ENCODE data around the gene RRP36. TPM values are rescaled to one million over a fixed set of nuclear protein-coding genes. Genes with fewer than 3 reads are reported as not detected.

Gene RRP36
- total RNA-seq, 2 donors from 2014 or later = 28.3 to 29.7 TPM

- DNase-seq (no peak), ATAC-seq (peak; percentile 20)
- no peak for TF ChIP-seq CTCF (IDR thresholded peaks at IDR 0.05)
- TF ChIP-seq POLR2A (IDR thresholded peaks at IDR 0.05) = no peak
- 47 to 50% methylated on average over 5 of the region's 5 CpGs for WGBS, 2 donors
- peak overlapping the region; percentile 71 to 86 (median 80) for H3K27ac ChIP-seq
- intact Hi-C loops (cut with DNase I) = no loop called here
- no peaks in the 10 kb centered on the region for H3K27me3 ChIP-seq
- peak overlapping the region; percentile 75 to 86 for H3K4me3 ChIP-seq
- H3K9me3 ChIP-seq = no peaks in the 10 kb centered on the region
- peaks cover 52% of the 10 kb centered on the region for H3K4me1 ChIP-seq
- peaks cover 0 to 6% of the 10 kb centered on the region in 2 donors for H3K36me3 ChIP-seq (replicated peaks in 1 of 2; ENCODE audit: insufficient read depth in 1 of 2, low read depth in 2 of 2)
Measured at GRCh38 chr6:43020847-43021246, 576 bp upstream of the RRP36 start.

GRCh38 chr6:43024436-43024835, 3.0 kb downstream of the RRP36 start:
- H3K27me3 ChIP-seq = no peaks in the 10 kb centered on the region
- 73 to 83% methylated on average over 2 of the region's 2 CpGs for WGBS, 2 donors
- intact Hi-C loops (cut with DNase I) = no loop called here
- DNase-seq (no peak), ATAC-seq (no peak)
- H3K9me3 ChIP-seq = no peaks in the 10 kb centered on the region
- H3K27ac ChIP-seq = no peak overlapping the region
- H3K36me3 ChIP-seq (replicated peaks in 1 of 2; ENCODE audit: insufficient read depth in 1 of 2, low read depth in 2 of 2) = peaks cover 13 to 23% of the 10 kb centered on the region in 2 donors
- peaks cover 35% of the 10 kb centered on the region for H3K4me1 ChIP-seq
- no peak overlapping the region for H3K4me3 ChIP-seq
- TF ChIP-seq CTCF (IDR thresholded peaks at IDR 0.05) (no peak), POLR2A (IDR thresholded peaks at IDR 0.05) (no peak)

GRCh38 chr6:43026365-43026764, 4.9 kb downstream of the RRP36 start:
- Histone ChIP-seq H3K4me3 (no peak overlapping the region), H3K9me3 (no peaks in the 10 kb centered on the region), H3K36me3 (replicated peaks in 1 of 2; ENCODE audit: insufficient read depth in 1 of 2, low read depth in 2 of 2) (peaks cover 13 to 28% of the 10 kb centered on the region in 2 donors), H3K27ac (no peak overlapping the region), H3K27me3 (no peaks in the 10 kb centered on the region), H3K4me1 (peaks cover 24% of the 10 kb centered on the region)
- TF ChIP-seq CTCF (IDR thresholded peaks at IDR 0.05) (no peak), POLR2A (IDR thresholded peaks at IDR 0.05) (no peak)
- ATAC-seq (no peak), DNase-seq (no peak)
- intact Hi-C loops (cut with DNase I) = no loop called here
- 90% methylated on average over 5 of the region's 5 CpGs for WGBS, 2 donors

- no peak for ATAC-seq
Measured at GRCh38 chr6:43029120-43029519, 7.7 kb downstream of the RRP36 start.

More at GRCh38 chr6:43029120-43029519, 7.7 kb downstream of the RRP36 start:
- no peak overlapping the region for H3K4me3 ChIP-seq
- H3K36me3 ChIP-seq (replicated peaks in 1 of 2; ENCODE audit: insufficient read depth in 1 of 2, low read depth in 2 of 2) = peaks cover 13 to 28% of the 10 kb centered on the region in 2 donors
- H3K27me3 ChIP-seq = no peaks in the 10 kb centered on the region
- no peak for DNase-seq
- peaks cover 4% of the 10 kb centered on the region for H3K4me1 ChIP-seq
- 81 to 84% methylated on average over 9 of the region's 9 CpGs for WGBS, 2 donors
- H3K27ac ChIP-seq = no peak overlapping the region
- intact Hi-C loops (cut with DNase I) = no loop called here
- no peaks in the 10 kb centered on the region for H3K9me3 ChIP-seq
- TF ChIP-seq CTCF (IDR thresholded peaks at IDR 0.05) = no peak
- no peak for TF ChIP-seq POLR2A (IDR thresholded peaks at IDR 0.05)

All from body of pancreas (tissue), 4 donors.